K562 (cell line): Measurements from ENCODE around the gene CDK11A. TPM values are rescaled to one million over a fixed set of nuclear protein-coding genes. Genes with fewer than 3 reads are reported as not detected.

Experiments
- CHD2 ChIP-seq: IDR thresholded peaks from 2 replicates; pipeline ENCODE4 v1.6.1; 2011; ENCODE audit warnings: low read depth, low read length
- HCFC1 ChIP-seq: IDR thresholded peaks from 2 replicates; pipeline ENCODE4 v1.6.1; 2012; ENCODE audit warnings: low read depth, low read length, improper control_type of control experiment
- KAT8 ChIP-seq: fragments of 450-650 bp; IDR thresholded peaks from 2 replicates; pipeline ENCODE4 v1.6.1; 2016; ENCODE audit warnings: low read depth, mild to moderate bottlenecking
- KDM2B ChIP-seq: fragments of 250-450 bp; sonication (Bioruptor Pico); IDR thresholded peaks from 2 replicates; pipeline ENCODE4 v1.8.0; 2021; ENCODE audit warnings: mild to moderate bottlenecking, moderate library complexity
- KDM5B ChIP-seq: fragments of 200-600 bp; sonication (generic); IDR thresholded peaks from 2 replicates; pipeline ENCODE4 v1.6.1; 2012; ENCODE audit warnings: low read depth, mild to moderate bottlenecking, moderate library complexity, low read length, control low read depth, inconsistent platforms; ENCODE audit not compliant: insufficient replicate concordance
- MGA ChIP-seq: fragments of 450-650 bp; IDR thresholded peaks from 2 replicates; pipeline ENCODE4 v1.6.1; 2016; ENCODE audit warnings: mild to moderate bottlenecking, moderate library complexity
- PRDM10 ChIP-seq: fragments of 450-650 bp; IDR thresholded peaks from 2 replicates; pipeline ENCODE4 v1.6.1; 2018; ENCODE audit not compliant: partially characterized antibody
- ZNF639 ChIP-seq, 2 experiments: fragments of 200-800 bp in 1 of 2; sonication (Bioruptor generic) in 1 of 2; sonication (generic) in 1 of 2; formaldehyde crosslinking in 1 of 2; IDR thresholded peaks in 1 of 2; conservative IDR thresholded peaks in 1 of 2; 2 replicates each; pipeline versions ENCODE4 v1.5.0 to v1.6.1; 2016 to 2020; ENCODE audit warnings: missing compliant biosample characterization in 1 of 2, missing genetic modification characterization in 1 of 2, missing genetic modification reagents in 1 of 2
- polyA plus RNA-seq, 8 experiments: library from polyadenylated mRNA; depleted of rRNA in 4 of 8; stranded (reverse) in 5 of 8; unstranded in 3 of 8; fragments of >200 nt; fragmentation: Nextera tagmentation in 2 of 8; fragmentation: Illumina TruSeq in 1 of 8; extraction: Ambion mirVana in 2 of 8; extraction: Trizol in 1 of 8; gene quantifications; 2 replicates each; pipeline versions ENCODE4 v1.2.1 to v1.2.3, GENCODE V29; 2011 to 2014; ENCODE audit warnings: inconsistent platforms in 1 of 8, missing spikeins in 1 of 8
- total RNA-seq, 7 experiments: library from RNA; depleted of rRNA in 6 of 7; stranded (reverse); fragments of >200 nt in 6 of 7; fragmentation: Illumina TruSeq in 2 of 7; extraction: Trizol in 2 of 7; gene quantifications; 2 replicates each; pipeline versions ENCODE4 v1.2.1 to v1.2.3, GENCODE V29; 2011 to 2021; ENCODE audit warnings: low replicate concordance in 1 of 7

CDK11A gene
- total and polyA plus RNA-seq, 9 of the 15 experiments (the other 6 are each of a cell fraction or from before 2014, with no cell fraction given) = 4.5 to 71.0 (median 43.9) TPM

GRCh38 chr1:1724035-1724864 is at the start of gene CDK11A (continued):
- TF ChIP-seq PRDM10 (peak; percentile 69), CHD2 (peak; percentile 44; the same call in 1 of the 2 replicates), KDM5B (peak; percentile 21), KAT8 (peak; percentile 72; the same call in 1 of the 2 replicates), KDM2B (0 out of 2 replicates have a peak, but pooled peaks have one; percentile 73), ZNF639 (CRISPR knock-in tag; conservative IDR thresholded peaks at IDR 0.05 in 1 of 2, IDR thresholded peaks at IDR 0.05 in 1 of 2) (peak in 1 of 2 experiments; percentile 99; a peak in 2 of 4 replicates), MGA (peak; percentile 84), HCFC1 (peak; percentile 88)
